Measurements from ENCODE around the gene BBS9. TPM values are rescaled to one million over a fixed set of nuclear protein-coding genes. Genes with fewer than 3 reads are reported as not detected.

The BBS9 gene
- total RNA-seq, 1 donor from 2014 or later, result 31.2 TPM

GRCh38 chr7:33458581-33458980 is 329.2 kb downstream of the BBS9 start:
- H3K27me3 ChIP-seq, result no peaks in the 10 kb centered on the region
- no peaks in the 10 kb centered on the region for H3K4me1 ChIP-seq
- no peak for DNase-seq (ENCODE audit: extremely low spot score in 2 of 2)
- no peak overlapping the region for H3K4me3 ChIP-seq
- no peaks in the 10 kb centered on the region for H3K9me3 ChIP-seq
- intact Hi-C loops (cut with DNase I), result no loop called here
- no peak overlapping the region for H3K27ac ChIP-seq
- TF ChIP-seq CTCF (IDR thresholded peaks at IDR 0.05) (no peak), POLR2AphosphoS5 (IDR thresholded peaks at IDR 0.05; ENCODE audit: insufficient read depth in 1 of 2, low read depth in 1 of 2) (no peak), POLR2A (IDR thresholded peaks at IDR 0.05) (no peak)
- H3K36me3 ChIP-seq, result no peaks in the 10 kb centered on the region

GRCh38 chr7:33459340-33459751 is 330.0 kb downstream of the BBS9 start:
- H3K27ac ChIP-seq, result no peak overlapping the region
- H3K4me3 ChIP-seq, result no peak overlapping the region
- no peaks in the 10 kb centered on the region for H3K27me3 ChIP-seq
- H3K9me3 ChIP-seq, result no peaks in the 10 kb centered on the region
- no peaks in the 10 kb centered on the region for H3K4me1 ChIP-seq
- intact Hi-C loops (cut with DNase I), result no loop called here
- H3K36me3 ChIP-seq, result no peaks in the 10 kb centered on the region
- TF ChIP-seq POLR2A (IDR thresholded peaks at IDR 0.05), result no peak
- no peak for TF ChIP-seq CTCF (IDR thresholded peaks at IDR 0.05)
- TF ChIP-seq POLR2AphosphoS5 (IDR thresholded peaks at IDR 0.05; ENCODE audit: insufficient read depth in 1 of 2, low read depth in 1 of 2), result no peak
- no peak for DNase-seq (ENCODE audit: extremely low spot score in 2 of 2)

GRCh38 chr7:33463131-33463530 is 333.8 kb downstream of the BBS9 start:
- no peaks in the 10 kb centered on the region for H3K4me1 ChIP-seq
- no peaks in the 10 kb centered on the region for H3K27me3 ChIP-seq
- no peak for DNase-seq (ENCODE audit: extremely low spot score in 2 of 2)
- no peak overlapping the region for H3K27ac ChIP-seq
- TF ChIP-seq CTCF (IDR thresholded peaks at IDR 0.05) (no peak), POLR2A (IDR thresholded peaks at IDR 0.05) (no peak), POLR2AphosphoS5 (IDR thresholded peaks at IDR 0.05; ENCODE audit: insufficient read depth in 1 of 2, low read depth in 1 of 2) (no peak)
- no peak overlapping the region for H3K4me3 ChIP-seq
- no peaks in the 10 kb centered on the region for H3K9me3 ChIP-seq
- H3K36me3 ChIP-seq, result no peaks in the 10 kb centered on the region
- intact Hi-C loops (cut with DNase I), result no loop called here

GRCh38 chr7:33466203-33466602 is 336.8 kb downstream of the BBS9 start:
- no peak overlapping the region for H3K4me3 ChIP-seq
- no peak overlapping the region for H3K27ac ChIP-seq
- intact Hi-C loops (cut with DNase I), result no loop called here
- H3K9me3 ChIP-seq, result no peaks in the 10 kb centered on the region
- no peaks in the 10 kb centered on the region for H3K27me3 ChIP-seq
- no peak for DNase-seq (ENCODE audit: extremely low spot score in 2 of 2)
- H3K4me1 ChIP-seq, result no peaks in the 10 kb centered on the region
- no peak for TF ChIP-seq CTCF (IDR thresholded peaks at IDR 0.05)
- TF ChIP-seq POLR2A (IDR thresholded peaks at IDR 0.05), result no peak
- TF ChIP-seq POLR2AphosphoS5 (IDR thresholded peaks at IDR 0.05; ENCODE audit: insufficient read depth in 1 of 2, low read depth in 1 of 2), result no peak
- H3K36me3 ChIP-seq, result no peaks in the 10 kb centered on the region

GRCh38 chr7:33471636-33472242 is 342.4 kb downstream of the BBS9 start:
- intact Hi-C loops (cut with DNase I), result no loop called here
- Histone ChIP-seq H3K4me1 (no peaks in the 10 kb centered on the region), H3K9me3 (no peaks in the 10 kb centered on the region), H3K4me3 (no peak overlapping the region), H3K27me3 (no peaks in the 10 kb centered on the region), H3K27ac (no peak overlapping the region), H3K36me3 (no peaks in the 10 kb centered on the region)
- TF ChIP-seq POLR2AphosphoS5 (IDR thresholded peaks at IDR 0.05; ENCODE audit: insufficient read depth in 1 of 2, low read depth in 1 of 2) (no peak), POLR2A (IDR thresholded peaks at IDR 0.05) (no peak), CTCF (IDR thresholded peaks at IDR 0.05) (no peak)
- DNase-seq (ENCODE audit: extremely low spot score in 2 of 2), result no peak
